WTC11 (cell line): ENCODE data around the gene GNPDA1. TPM values are rescaled to one million over a fixed set of nuclear protein-coding genes. Genes with fewer than 3 reads are reported as not detected.
A peak's percentile ranks its signal among the peaks of the same experiment; 100 is the strongest.

Source experiments
- ATAC-seq: fragments of 200-7000 bp; cut with Tn5 transposase; 2 replicates; pipeline ENCODE4 v1.10.0; 2021; ENCODE audit warnings: mild to moderate bottlenecking, moderate library complexity
- CTCF ChIA-PET: fragments of 300-600 bp; sonication (Branson Sonifier 250); formaldehyde crosslinking; loops from one replicate; lab custom pipeline; 2021; ENCODE audit warnings: antibody characterized with exemption; lab: Charles Lee
- POLR2A ChIA-PET: fragments of 350-600 bp; sonication (Branson Sonifier 250); formaldehyde crosslinking; loops from one replicate; lab custom pipeline; 2021; ENCODE audit warnings: antibody characterized with exemption; lab: Charles Lee
- DNase-seq: peaks from one replicate; pipeline ENCODE4 v3.0.0; 2021; ENCODE audit warnings: low spot score
- H3K27ac Mint-ChIP-seq: 2 replicates; pipeline ENCODE4 v1.8.0; 2021; ENCODE audit warnings: mixed read lengths
- H3K27me3 Mint-ChIP-seq: 2 replicates; pipeline ENCODE4 v1.8.0; 2021; ENCODE audit warnings: low read depth, mild to moderate bottlenecking, moderate library complexity, mixed read lengths
- H3K36me3 Mint-ChIP-seq: 2 replicates; pipeline ENCODE4 v1.8.0; 2021; ENCODE audit warnings: mixed read lengths
- H3K4me1 Mint-ChIP-seq: 2 replicates; pipeline ENCODE4 v1.8.0; 2022; ENCODE audit warnings: mixed read lengths
- H3K4me3 Mint-ChIP-seq: 2 replicates; pipeline ENCODE4 v1.8.0; 2021; ENCODE audit warnings: mild to moderate bottlenecking, moderate library complexity, mixed read lengths
- H3K9me3 Mint-ChIP-seq: 2 replicates; pipeline ENCODE4 v1.8.0; 2021; ENCODE audit warnings: mixed read lengths
- ESRRA ChIP-seq: sonication (generic); formaldehyde crosslinking; IDR thresholded peaks from 2 replicates; pipeline ENCODE4 v1.8.1; 2022; ENCODE audit warnings: mild to moderate bottlenecking, missing genetic modification reagents, borderline replicate concordance
- MXD4 ChIP-seq: fragments of 250-450 bp; sonication (Bioruptor Pico); IDR thresholded peaks from 2 replicates; pipeline ENCODE4 v1.8.0; 2021; ENCODE audit warnings: mild to moderate bottlenecking, moderate library complexity, borderline replicate concordance
- NFATC4 ChIP-seq: fragments of 250-450 bp; sonication (Bioruptor Pico); IDR thresholded peaks from 2 replicates; pipeline ENCODE4 v1.9.0; 2021; ENCODE audit warnings: mild to moderate bottlenecking
- NFYB ChIP-seq: sonication (generic); formaldehyde crosslinking; conservative IDR thresholded peaks from 2 replicates; pipeline ENCODE4 v1.8.0; 2022; ENCODE audit warnings: low read depth, missing genetic modification reagents
- NR3C1 ChIP-seq: sonication (generic); formaldehyde crosslinking; conservative IDR thresholded peaks from 2 replicates; pipeline ENCODE4 v1.8.1; 2023; ENCODE audit warnings: low read depth, mild to moderate bottlenecking, missing genetic modification reagents
- RORB ChIP-seq: fragments of 250-450 bp; sonication (Bioruptor Pico); IDR thresholded peaks from 2 replicates; pipeline ENCODE4 v1.9.0; 2021; ENCODE audit warnings: mild to moderate bottlenecking
- SP1 ChIP-seq: sonication (generic); formaldehyde crosslinking; conservative IDR thresholded peaks from 2 replicates; pipeline ENCODE4 v1.8.1; 2022; ENCODE audit warnings: missing genetic modification reagents
- ZBTB21 ChIP-seq: sonication (generic); formaldehyde crosslinking; IDR thresholded peaks from 2 replicates; pipeline ENCODE4 v1.8.1; 2023; ENCODE audit warnings: mild to moderate bottlenecking, missing genetic modification reagents, borderline replicate concordance
- ZNF396 ChIP-seq: fragments of 250-450 bp; sonication (Bioruptor Pico); IDR thresholded peaks from 2 replicates; pipeline ENCODE4 v1.8.0; 2021; ENCODE audit warnings: mild to moderate bottlenecking, moderate library complexity, borderline replicate concordance
- total RNA-seq: library from RNA; stranded (reverse); gene quantifications from 3 replicates; pipeline ENCODE4 v1.2.3, GENCODE V29; 2021
- TF ChIP-seq, protein P1 (sequence below): fragments of 250-450 bp; sonication (Bioruptor Pico); IDR thresholded peaks from 2 replicates; pipeline ENCODE4 v1.9.0; 2021; ENCODE audit warnings: mild to moderate bottlenecking, borderline replicate concordance
- TF ChIP-seq, protein P2 (sequence below): sonication (generic); formaldehyde crosslinking; IDR thresholded peaks from 2 replicates; pipeline ENCODE4 v1.8.0; 2022; ENCODE audit warnings: mild to moderate bottlenecking, missing genetic modification reagents
- TF ChIP-seq, protein P3 (sequence below): fragments of 200-600 bp; IDR thresholded peaks from 2 replicates; pipeline ENCODE4 v1.8.0; 2022; ENCODE audit warnings: antibody characterized with exemption
- TF ChIP-seq, protein P4 (sequence below): sonication (generic); formaldehyde crosslinking; IDR thresholded peaks from 2 replicates; pipeline ENCODE4 v1.8.1; 2022; ENCODE audit warnings: mild to moderate bottlenecking, moderate library complexity, missing genetic modification reagents
- TF ChIP-seq, protein P5 (sequence below): fragments of 250-450 bp; sonication (Bioruptor Pico); IDR thresholded peaks from 2 replicates; pipeline ENCODE4 v1.9.0; 2021; ENCODE audit warnings: mild to moderate bottlenecking

The GNPDA1 gene
- total RNA-seq, 1 experiment from 2014 or later = 54.8 TPM

DNA sequence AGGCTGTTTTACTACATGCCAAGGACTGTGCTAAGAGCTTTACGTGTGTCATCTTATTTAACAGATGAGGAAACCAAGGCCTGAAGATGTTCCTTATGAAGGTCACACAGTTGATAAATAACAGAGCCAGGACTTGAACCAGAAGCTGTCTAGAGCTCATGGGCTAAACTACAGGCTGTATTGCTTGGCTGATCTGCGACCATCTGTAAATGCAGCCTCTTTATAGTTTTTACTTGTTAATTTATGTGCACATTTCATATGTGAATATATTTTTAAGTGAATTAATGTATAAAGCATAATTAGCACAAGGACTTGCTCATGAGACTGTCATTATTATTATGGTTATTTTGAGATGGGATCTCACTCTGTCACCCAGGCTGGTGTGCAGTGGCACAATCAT, 19.3 kb upstream of the GNPDA1 start:
- H3K27me3 Mint-ChIP-seq = no peaks in the 10 kb centered on the region; the same call in 1 of the 2 replicates
- H3K36me3 Mint-ChIP-seq = no peaks in the 10 kb centered on the region
- H3K4me3 Mint-ChIP-seq = no peak overlapping the region
- ATAC-seq (no peak), DNase-seq (no peak)
- POLR2A ChIA-PET = no interaction called here
- TF ChIP-seq ZBTB21 (CRISPR knock-in tag) = no peak
- TF ChIP-seq, protein P1, sequence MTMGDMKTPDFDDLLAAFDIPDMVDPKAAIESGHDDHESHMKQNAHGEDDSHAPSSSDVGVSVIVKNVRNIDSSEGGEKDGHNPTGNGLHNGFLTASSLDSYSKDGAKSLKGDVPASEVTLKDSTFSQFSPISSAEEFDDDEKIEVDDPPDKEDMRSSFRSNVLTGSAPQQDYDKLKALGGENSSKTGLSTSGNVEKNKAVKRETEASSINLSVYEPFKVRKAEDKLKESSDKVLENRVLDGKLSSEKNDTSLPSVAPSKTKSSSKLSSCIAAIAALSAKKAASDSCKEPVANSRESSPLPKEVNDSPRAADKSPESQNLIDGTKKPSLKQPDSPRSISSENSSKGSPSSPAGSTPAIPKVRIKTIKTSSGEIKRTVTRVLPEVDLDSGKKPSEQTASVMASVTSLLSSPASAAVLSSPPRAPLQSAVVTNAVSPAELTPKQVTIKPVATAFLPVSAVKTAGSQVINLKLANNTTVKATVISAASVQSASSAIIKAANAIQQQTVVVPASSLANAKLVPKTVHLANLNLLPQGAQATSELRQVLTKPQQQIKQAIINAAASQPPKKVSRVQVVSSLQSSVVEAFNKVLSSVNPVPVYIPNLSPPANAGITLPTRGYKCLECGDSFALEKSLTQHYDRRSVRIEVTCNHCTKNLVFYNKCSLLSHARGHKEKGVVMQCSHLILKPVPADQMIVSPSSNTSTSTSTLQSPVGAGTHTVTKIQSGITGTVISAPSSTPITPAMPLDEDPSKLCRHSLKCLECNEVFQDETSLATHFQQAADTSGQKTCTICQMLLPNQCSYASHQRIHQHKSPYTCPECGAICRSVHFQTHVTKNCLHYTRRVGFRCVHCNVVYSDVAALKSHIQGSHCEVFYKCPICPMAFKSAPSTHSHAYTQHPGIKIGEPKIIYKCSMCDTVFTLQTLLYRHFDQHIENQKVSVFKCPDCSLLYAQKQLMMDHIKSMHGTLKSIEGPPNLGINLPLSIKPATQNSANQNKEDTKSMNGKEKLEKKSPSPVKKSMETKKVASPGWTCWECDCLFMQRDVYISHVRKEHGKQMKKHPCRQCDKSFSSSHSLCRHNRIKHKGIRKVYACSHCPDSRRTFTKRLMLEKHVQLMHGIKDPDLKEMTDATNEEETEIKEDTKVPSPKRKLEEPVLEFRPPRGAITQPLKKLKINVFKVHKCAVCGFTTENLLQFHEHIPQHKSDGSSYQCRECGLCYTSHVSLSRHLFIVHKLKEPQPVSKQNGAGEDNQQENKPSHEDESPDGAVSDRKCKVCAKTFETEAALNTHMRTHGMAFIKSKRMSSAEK (CRISPR knock-in tag) = no peak
- TF ChIP-seq, protein P2, sequence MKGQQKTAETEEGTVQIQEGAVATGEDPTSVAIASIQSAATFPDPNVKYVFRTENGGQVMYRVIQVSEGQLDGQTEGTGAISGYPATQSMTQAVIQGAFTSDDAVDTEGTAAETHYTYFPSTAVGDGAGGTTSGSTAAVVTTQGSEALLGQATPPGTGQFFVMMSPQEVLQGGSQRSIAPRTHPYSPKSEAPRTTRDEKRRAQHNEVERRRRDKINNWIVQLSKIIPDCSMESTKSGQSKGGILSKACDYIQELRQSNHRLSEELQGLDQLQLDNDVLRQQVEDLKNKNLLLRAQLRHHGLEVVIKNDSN (CRISPR knock-in tag) = no peak
- no peak for TF ChIP-seq RORB (CRISPR knock-in tag)
- no peak for TF ChIP-seq NFATC4 (CRISPR knock-in tag)
- TF ChIP-seq SP1 = no peak
- no peak for TF ChIP-seq ZNF396 (CRISPR knock-in tag)
- no peak for TF ChIP-seq ESRRA (CRISPR knock-in tag)
- TF ChIP-seq MXD4 (CRISPR knock-in tag) = no peak
- TF ChIP-seq, protein P3, sequence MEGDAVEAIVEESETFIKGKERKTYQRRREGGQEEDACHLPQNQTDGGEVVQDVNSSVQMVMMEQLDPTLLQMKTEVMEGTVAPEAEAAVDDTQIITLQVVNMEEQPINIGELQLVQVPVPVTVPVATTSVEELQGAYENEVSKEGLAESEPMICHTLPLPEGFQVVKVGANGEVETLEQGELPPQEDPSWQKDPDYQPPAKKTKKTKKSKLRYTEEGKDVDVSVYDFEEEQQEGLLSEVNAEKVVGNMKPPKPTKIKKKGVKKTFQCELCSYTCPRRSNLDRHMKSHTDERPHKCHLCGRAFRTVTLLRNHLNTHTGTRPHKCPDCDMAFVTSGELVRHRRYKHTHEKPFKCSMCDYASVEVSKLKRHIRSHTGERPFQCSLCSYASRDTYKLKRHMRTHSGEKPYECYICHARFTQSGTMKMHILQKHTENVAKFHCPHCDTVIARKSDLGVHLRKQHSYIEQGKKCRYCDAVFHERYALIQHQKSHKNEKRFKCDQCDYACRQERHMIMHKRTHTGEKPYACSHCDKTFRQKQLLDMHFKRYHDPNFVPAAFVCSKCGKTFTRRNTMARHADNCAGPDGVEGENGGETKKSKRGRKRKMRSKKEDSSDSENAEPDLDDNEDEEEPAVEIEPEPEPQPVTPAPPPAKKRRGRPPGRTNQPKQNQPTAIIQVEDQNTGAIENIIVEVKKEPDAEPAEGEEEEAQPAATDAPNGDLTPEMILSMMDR = no peak
- TF ChIP-seq, protein P4, sequence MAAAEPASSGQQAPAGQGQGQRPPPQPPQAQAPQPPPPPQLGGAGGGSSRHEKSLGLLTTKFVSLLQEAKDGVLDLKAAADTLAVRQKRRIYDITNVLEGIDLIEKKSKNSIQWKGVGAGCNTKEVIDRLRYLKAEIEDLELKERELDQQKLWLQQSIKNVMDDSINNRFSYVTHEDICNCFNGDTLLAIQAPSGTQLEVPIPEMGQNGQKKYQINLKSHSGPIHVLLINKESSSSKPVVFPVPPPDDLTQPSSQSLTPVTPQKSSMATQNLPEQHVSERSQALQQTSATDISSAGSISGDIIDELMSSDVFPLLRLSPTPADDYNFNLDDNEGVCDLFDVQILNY (CRISPR knock-in tag) = no peak
- TF ChIP-seq, protein P5, sequence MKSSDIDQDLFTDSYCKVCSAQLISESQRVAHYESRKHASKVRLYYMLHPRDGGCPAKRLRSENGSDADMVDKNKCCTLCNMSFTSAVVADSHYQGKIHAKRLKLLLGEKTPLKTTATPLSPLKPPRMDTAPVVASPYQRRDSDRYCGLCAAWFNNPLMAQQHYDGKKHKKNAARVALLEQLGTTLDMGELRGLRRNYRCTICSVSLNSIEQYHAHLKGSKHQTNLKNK (CRISPR knock-in tag) = no peak
- H3K9me3 Mint-ChIP-seq = no peaks in the 10 kb centered on the region
- CTCF ChIA-PET = interaction anchor here (0.9 kb wide), 1 partner anchor 17 kb away, joined by 3 read pairs; no protein-coding TSS in a partner anchor
- no peak overlapping the region for H3K27ac Mint-ChIP-seq
- no peaks in the 10 kb centered on the region for H3K4me1 Mint-ChIP-seq

DNA sequence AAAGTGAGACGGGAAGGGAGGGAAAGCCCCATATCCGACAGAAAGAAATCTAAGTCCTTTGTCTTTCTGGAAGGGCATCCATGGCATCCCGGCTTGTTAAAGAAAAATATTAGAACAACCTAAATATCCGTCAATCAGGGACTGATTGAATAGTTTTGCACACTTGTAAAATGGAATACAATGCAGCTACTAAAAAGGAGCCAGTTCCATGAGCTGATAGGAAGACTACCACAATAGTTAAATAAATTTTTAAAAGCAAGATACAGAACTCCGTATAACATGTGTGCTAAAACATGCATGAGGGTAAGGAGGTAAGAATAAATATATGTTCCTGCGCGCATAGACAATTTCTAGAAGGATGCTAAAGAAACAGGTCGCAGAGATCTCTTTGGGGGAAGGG, 12.8 kb upstream of the GNPDA1 start:
- Mint-ChIP-seq H3K27ac (no peak overlapping the region), H3K36me3 (no peaks in the 10 kb centered on the region), H3K4me1 (peaks cover 15% of the 10 kb centered on the region), H3K9me3 (peaks cover 4% of the 10 kb centered on the region; the same call in 1 of the 2 replicates)
- ATAC-seq (no peak), DNase-seq (no peak)
- POLR2A ChIA-PET = no interaction called here
- TF ChIP-seq NR3C1 (CRISPR knock-in tag) (no peak), NFYB (no peak)
- TF ChIP-seq, all 79 proteins: peak for 0
- Mint-ChIP-seq H3K27me3 (peaks cover 5% of the 10 kb centered on the region; the same call in 1 of the 2 replicates), H3K4me3 (peak overlapping the region; percentile 79)
- CTCF ChIA-PET = interaction anchor here (0.5 to 2.6 kb wide), 5 partner anchors 12 to 323 kb away, joined by 4 to 17 read pairs (median 5); partner anchors contain the start of genes GNPDA1 and RNF14
